SW480 (cell line): Measurements from ENCODE around the gene COL5A1.

ENCODE experiments used
- DNase-seq: peaks from one replicate; pipeline ENCODE4 v3.0.0-alpha.2; 2016; ENCODE audit warnings: low spot score

COL5A1 gene

GRCh38 chr9:134744385-134745295 is 103.0 kb downstream of the COL5A1 start:
- DNase-seq: no peak

- DNase-seq: no peak
These were observed 106.4 kb downstream of the COL5A1 start for GRCh38 chr9:134747951-134748489.

GRCh38 chr9:134748591-134748990 is 107.0 kb downstream of the COL5A1 start:
- no peak for DNase-seq

GRCh38 chr9:134750450-134751155 is 109.0 kb downstream of the COL5A1 start:
- no peak for DNase-seq

- DNase-seq: no peak
These were observed 110.0 kb downstream of the COL5A1 start for GRCh38 chr9:134751622-134752021.

- no peak for DNase-seq
These were observed 111.0 kb downstream of the COL5A1 start for GRCh38 chr9:134752471-134753168.

DNA sequence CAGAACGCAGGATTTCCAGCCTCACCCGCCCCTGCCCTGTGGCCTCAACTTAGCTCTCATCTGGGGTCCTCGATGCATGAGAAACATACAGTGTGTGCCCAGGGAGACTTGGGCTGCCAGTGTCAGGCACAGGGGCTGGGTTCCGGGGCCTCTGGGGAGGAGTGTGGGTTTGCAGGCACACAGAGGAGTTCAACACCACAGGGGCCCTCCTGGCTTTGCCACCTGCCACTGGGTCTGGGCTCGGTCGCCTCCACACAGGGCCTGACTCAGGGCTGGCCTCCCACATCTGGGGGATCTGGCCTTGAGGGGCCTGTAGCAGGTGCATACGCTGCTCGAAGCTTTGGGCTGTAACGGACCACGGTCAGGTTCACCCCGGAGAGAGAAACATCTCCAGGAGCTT is 111.6 kb downstream of the COL5A1 start:
- no peak for DNase-seq

- no peak for DNase-seq
These were observed 113.8 kb downstream of the COL5A1 start for GRCh38 chr9:134755221-134755907.

GRCh38 chr9:134756098-134756497 is 114.5 kb downstream of the COL5A1 start:
- DNase-seq: no peak

DNA sequence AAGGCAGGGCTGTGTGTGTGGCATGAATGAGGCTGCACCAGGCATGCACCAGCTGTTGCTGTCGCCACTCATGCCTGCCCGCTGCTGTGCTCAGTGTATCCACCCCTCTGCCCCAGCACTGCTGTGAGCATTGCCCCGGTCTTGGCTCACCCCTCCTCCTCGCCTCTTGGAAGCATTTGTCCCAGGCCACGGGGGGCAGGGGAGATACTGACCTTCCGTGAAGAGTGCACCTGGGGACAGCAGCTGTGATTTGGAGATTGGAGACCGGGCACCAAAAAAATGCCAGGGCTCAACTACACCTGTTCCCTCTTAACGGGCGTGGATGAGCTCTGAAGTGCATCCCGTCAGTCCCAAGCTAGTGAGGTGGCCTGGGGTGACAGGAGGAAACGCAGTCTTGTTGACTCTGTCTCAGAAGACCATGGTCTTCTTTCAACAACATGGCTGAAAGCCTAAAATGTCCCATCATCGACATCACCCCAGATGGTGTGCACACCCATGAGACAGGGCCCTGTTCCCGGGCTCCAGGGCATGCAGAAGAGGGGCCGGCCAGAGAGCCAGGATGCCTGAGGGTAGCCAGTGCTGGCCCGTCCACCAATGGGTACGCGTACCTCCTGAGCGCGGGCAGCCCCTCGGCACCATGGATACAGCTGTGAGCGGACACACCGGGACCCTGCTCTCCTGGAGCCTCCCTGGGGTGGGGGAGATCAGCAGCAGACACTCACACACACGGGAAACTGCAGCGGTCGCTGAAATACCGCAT is 115.8 kb downstream of the COL5A1 start:
- DNase-seq: no peak

DNA sequence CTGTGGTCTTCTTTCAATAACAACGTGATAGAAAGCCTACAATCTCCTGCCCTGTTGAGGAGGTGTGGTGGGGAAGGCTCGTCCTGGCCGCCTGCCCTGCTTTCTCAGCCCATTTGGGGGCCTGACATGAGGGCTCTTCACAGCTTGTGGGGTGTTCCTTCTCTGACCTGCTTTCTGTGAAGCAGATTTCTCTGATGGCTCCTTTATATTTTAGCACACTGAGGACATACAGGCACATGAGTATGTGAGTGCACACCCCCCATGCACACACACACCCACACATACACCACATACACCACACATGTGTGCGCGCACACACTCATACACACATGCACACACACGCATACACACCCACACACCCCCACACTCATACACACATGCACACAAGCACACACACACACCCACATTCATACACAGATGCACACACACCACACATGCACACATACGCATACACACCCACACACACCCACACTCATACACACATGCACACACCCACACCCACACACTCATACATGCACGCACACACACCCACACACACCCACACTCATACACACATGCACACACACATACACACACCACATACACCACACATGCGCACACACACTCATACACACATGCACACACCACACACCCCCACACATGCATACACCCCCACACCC is 117.5 kb downstream of the COL5A1 start:
- no peak for DNase-seq

DNA sequence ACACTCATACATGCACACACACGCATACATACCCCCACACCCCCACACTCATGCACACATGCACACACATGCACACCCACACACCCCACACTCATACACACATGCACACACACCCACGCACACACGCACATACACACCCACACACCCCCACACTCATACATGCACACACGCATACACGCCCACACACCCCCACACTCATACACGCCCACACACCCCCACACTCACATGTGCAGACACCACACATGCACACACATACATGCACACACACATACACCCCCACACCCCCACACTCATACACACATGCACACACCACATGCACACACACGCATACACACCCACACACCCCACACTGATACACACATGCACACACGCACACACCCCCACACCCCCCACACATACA is 118.3 kb downstream of the COL5A1 start:
- DNase-seq: no peak

DNA sequence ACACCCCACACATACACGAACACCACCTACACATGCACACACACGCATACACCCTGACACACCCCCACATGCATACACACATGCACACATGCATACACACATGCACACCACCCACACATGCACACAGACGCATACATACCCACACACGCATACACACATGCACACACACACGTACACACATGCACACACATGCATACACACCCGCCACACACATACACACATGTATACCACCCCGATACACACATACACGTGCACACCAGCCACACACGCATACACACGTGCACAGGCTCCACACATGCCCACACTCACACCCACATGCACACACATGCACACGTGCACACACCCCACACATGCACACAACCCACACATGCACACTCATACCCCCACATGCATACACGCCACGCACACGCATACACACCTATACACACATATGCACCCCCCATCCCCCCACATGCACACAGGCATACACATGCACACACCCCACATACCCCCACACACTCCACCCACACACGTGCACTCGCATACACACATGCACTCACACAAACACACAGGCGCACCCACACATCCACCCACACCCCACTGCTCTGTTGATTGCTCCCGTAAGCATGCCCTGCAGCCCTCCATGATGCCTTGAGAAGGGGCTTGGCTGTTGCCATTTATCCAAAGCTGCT is 119.3 kb downstream of the COL5A1 start:
- DNase-seq: no peak

- peak; percentile 10 for DNase-seq
These were observed 123.1 kb downstream of the COL5A1 start for GRCh38 chr9:134764473-134765269.

DNA sequence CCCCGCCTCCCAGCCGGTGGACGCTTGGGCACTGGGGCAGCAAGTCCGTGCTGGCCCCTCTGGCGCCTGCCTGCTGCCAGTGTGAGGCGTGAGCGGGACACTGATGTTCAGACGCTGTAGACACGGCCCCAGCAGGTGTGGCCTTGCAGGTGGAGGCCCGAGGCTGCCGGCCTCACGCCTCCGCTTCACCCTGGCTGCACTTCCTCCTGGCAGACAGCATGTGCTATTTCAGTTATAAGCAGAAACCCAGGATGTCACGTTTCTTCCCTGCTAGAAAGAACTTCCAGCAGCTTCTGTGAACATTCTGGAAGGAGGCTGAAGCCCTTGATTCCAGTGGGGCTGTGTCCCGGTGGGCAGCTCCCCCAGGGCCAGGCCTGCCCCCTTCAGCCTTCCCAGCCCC is 124.2 kb downstream of the COL5A1 start:
- DNase-seq: no peak

- no peak for DNase-seq
These were observed 125.0 kb downstream of the COL5A1 start for GRCh38 chr9:134766587-134766986.

- no peak for DNase-seq
These were observed 126.7 kb downstream of the COL5A1 start for GRCh38 chr9:134768332-134768708.

- no peak for DNase-seq
These were observed 127.2 kb downstream of the COL5A1 start for GRCh38 chr9:134768709-134769351.
